Measurements from ENCODE around the gene CERS1. TPM values are rescaled to one million over a fixed set of nuclear protein-coding genes. Genes with fewer than 3 reads are reported as not detected.
A peak's percentile ranks its signal among the peaks of the same experiment; 100 is the strongest.

The CERS1 gene
- total RNA-seq, 1 donor from 2014 or later = 15.7 TPM

GRCh38 chr19:18870531-18871172, 25.3 kb downstream of the CERS1 start:
- Mint-ChIP-seq H3K4me3 (ENCODE audit: unreplicated experiment) (no peak overlapping the region), H3K27ac (ENCODE audit: unreplicated experiment) (peak overlapping the region; percentile 80), H3K9me3 (ENCODE audit: unreplicated experiment) (no peaks in the 10 kb centered on the region), H3K27me3 (ENCODE audit: unreplicated experiment) (peaks cover 22% of the 10 kb centered on the region), H3K36me3 (ENCODE audit: low read depth, unreplicated experiment) (peaks cover 23% of the 10 kb centered on the region), H3K4me1 (ENCODE audit: unreplicated experiment) (no peaks in the 10 kb centered on the region)
- DNase-seq (ENCODE audit: low spot score) = no peak
- no peak for TF ChIP-seq CTCF (IDR thresholded peaks at IDR 0.05; ENCODE audit: unreplicated experiment)

GRCh38 chr19:18869781-18870530, 26.0 kb downstream of the CERS1 start:
- Mint-ChIP-seq H3K27ac (ENCODE audit: unreplicated experiment) (no peak overlapping the region), H3K36me3 (ENCODE audit: low read depth, unreplicated experiment) (peaks cover 20% of the 10 kb centered on the region), H3K4me3 (ENCODE audit: unreplicated experiment) (no peak overlapping the region), H3K27me3 (ENCODE audit: unreplicated experiment) (peaks cover 20% of the 10 kb centered on the region), H3K9me3 (ENCODE audit: unreplicated experiment) (no peaks in the 10 kb centered on the region), H3K4me1 (ENCODE audit: unreplicated experiment) (no peaks in the 10 kb centered on the region)
- no peak for TF ChIP-seq CTCF (IDR thresholded peaks at IDR 0.05; ENCODE audit: unreplicated experiment)
- no peak for DNase-seq (ENCODE audit: low spot score)

DNA sequence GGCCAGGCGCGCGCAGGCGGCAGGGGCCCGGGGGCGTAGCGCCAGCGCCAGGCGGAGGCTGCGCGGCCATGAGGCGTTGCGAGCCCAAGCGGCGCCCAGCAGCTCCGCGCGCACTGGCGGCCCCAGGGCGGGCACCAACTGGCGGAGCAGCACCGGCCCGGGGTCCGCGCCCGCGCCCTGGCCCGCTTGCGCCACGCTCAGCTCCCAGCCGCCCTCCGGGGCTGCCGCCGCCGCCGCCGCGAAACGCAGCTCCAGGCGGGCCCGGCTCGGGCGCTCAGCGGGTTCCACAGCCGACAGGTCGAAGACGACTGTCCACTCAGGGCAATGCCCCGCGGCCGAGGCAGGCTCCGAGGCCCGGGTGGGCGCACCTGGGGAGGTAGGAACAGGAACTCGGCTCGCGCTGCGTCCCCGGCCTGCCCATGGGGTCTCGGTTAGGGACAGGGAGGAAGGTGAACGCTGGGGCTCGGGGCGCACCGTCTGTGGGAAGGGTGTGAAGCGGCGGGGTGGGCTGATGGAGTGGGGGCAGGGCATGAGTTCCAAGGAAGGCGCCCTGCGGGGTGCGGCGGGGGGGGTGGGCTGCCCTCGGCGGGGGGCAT, 26.8 kb downstream of the CERS1 start:
- H3K27me3 Mint-ChIP-seq (ENCODE audit: unreplicated experiment) = peaks cover 20% of the 10 kb centered on the region
- no peaks in the 10 kb centered on the region for H3K9me3 Mint-ChIP-seq (ENCODE audit: unreplicated experiment)
- peaks cover 18% of the 10 kb centered on the region for H3K36me3 Mint-ChIP-seq (ENCODE audit: low read depth, unreplicated experiment)
- no peak for TF ChIP-seq CTCF (IDR thresholded peaks at IDR 0.05; ENCODE audit: unreplicated experiment)
- H3K27ac Mint-ChIP-seq (ENCODE audit: unreplicated experiment) = no peak overlapping the region
- no peak overlapping the region for H3K4me3 Mint-ChIP-seq (ENCODE audit: unreplicated experiment)
- no peaks in the 10 kb centered on the region for H3K4me1 Mint-ChIP-seq (ENCODE audit: unreplicated experiment)
- DNase-seq (ENCODE audit: low spot score) = no peak

DNA sequence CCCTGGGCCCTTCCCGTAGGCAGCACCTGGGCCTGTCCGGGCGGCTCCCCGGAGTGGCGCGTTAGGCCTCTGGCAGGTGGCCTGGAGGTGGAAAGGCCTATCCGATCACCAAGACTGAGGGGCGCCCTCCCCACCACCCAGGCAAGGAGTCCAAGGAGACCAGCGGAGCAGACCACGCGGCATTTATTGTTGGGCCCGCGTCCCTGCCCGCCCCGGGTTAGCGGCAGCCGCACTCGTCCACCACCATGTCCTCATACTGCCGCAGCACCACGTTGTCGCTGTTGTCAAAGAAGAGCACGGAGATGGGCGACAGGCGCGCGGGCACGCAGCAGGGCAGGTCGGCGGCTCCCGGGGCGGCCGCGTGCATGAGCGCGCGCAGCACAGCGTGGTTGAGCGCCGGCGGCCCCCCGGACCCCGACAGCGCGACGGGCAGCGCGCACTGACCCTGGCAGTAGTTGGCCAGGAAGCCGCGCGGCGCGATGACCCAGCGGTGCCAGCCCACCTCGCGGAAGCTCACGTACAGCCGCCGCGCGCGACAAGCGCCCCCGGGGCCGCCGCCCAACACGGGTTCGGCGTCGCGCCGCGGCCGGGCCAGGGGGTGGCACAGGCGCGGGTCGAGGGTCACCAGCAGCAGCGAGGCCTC, 27.5 kb downstream of the CERS1 start:
- Mint-ChIP-seq H3K27ac (ENCODE audit: unreplicated experiment) (no peak overlapping the region), H3K36me3 (ENCODE audit: low read depth, unreplicated experiment) (peaks cover 18% of the 10 kb centered on the region), H3K4me1 (ENCODE audit: unreplicated experiment) (no peaks in the 10 kb centered on the region), H3K4me3 (ENCODE audit: unreplicated experiment) (no peak overlapping the region), H3K27me3 (ENCODE audit: unreplicated experiment) (peaks cover 20% of the 10 kb centered on the region), H3K9me3 (ENCODE audit: unreplicated experiment) (no peaks in the 10 kb centered on the region)
- TF ChIP-seq CTCF (IDR thresholded peaks at IDR 0.05; ENCODE audit: unreplicated experiment) = no peak
- DNase-seq (ENCODE audit: low spot score) = no peak

Measured in endothelial cell (in vitro differentiated cells).